Natural killer cell (primary cell): ENCODE data around the gene HTT-AS. TPM values are rescaled to one million over a fixed set of nuclear protein-coding genes. Genes with fewer than 3 reads are reported as not detected.

Experiments
- ATAC-seq, 3 donors: fragments of 150-1000 bp in 2 of 3; fragments of 200-7000 bp in 1 of 3; cut with Tn5 transposase; 1 replicate in 1 of 3; 2 replicates in 2 of 3; pipeline ENCODE4 v1.10.0; 2021; ENCODE audit warnings: mild to moderate bottlenecking in 2 of 3, moderate library complexity in 2 of 3
- DNase-seq, 2 donors: peaks; one replicate each; pipeline versions ENCODE4 v3.0.0 to v3.0.0-alpha.2; 2013 to 2021; ENCODE audit warnings: mixed read lengths in 1 of 2
- H3K27ac ChIP-seq: one replicate; pipeline ENCODE4 v1.5.1; 2013; ENCODE audit warnings: mild to moderate bottlenecking, low read length
- H3K27me3 ChIP-seq: one replicate; pipeline ENCODE4 v1.6.1; 2013; ENCODE audit warnings: low read length; ENCODE audit not compliant: control insufficient read depth, insufficient read depth
- H3K36me3 ChIP-seq: one replicate; pipeline ENCODE4 v1.6.1; 2013; ENCODE audit warnings: low read length; ENCODE audit not compliant: control insufficient read depth, insufficient read depth
- H3K4me1 ChIP-seq: one replicate; pipeline ENCODE4 v1.6.1; 2013; ENCODE audit warnings: low read length; ENCODE audit not compliant: control insufficient read depth, insufficient read depth
- H3K4me3 ChIP-seq: one replicate; pipeline ENCODE4 v1.5.1; 2013; ENCODE audit warnings: low read length
- H3K9me3 ChIP-seq: one replicate; pipeline ENCODE4 v1.6.1; 2013; ENCODE audit warnings: low read length; ENCODE audit not compliant: control insufficient read depth, insufficient read depth
- H3K27ac Mint-ChIP-seq, 2 donors: one replicate each; pipeline ENCODE4 v1.8.0; 2022; ENCODE audit warnings: mild to moderate bottlenecking in 2 of 2, mixed read lengths in 2 of 2, moderate library complexity in 1 of 2
- H3K27me3 Mint-ChIP-seq, 2 donors: one replicate each; pipeline ENCODE4 v1.8.0; 2022; ENCODE audit warnings: low read depth in 2 of 2, mixed read lengths in 2 of 2
- H3K36me3 Mint-ChIP-seq: one replicate; pipeline ENCODE4 v1.8.0; 2022; ENCODE audit warnings: mixed read lengths
- H3K4me1 Mint-ChIP-seq, 2 donors: one replicate each; pipeline ENCODE4 v1.8.0; 2022; ENCODE audit warnings: mixed read lengths in 2 of 2
- H3K4me3 Mint-ChIP-seq: one replicate; pipeline ENCODE4 v1.8.0; 2022; ENCODE audit warnings: mild to moderate bottlenecking, moderate library complexity, mixed read lengths
- H3K9me3 Mint-ChIP-seq, 2 donors: one replicate each; pipeline ENCODE4 v1.8.0; 2022; ENCODE audit warnings: mixed read lengths in 2 of 2
- WGBS: methylation state at CpG from one replicate; pipeline ENCODE4 v1.1.7; 2013; ENCODE audit warnings: missing lambda C conversion rate; ENCODE audit not compliant: insufficient coverage; 5-methylcytosine and 5-hydroxymethylcytosine counted together
- intact Hi-C: fragments of 100-400 bp; cut with micrococcal nuclease; formaldehyde crosslinking; loops from one replicate; pipeline ENCODE4 v1.14.2; 2022
- total RNA-seq, 4 donors: library from RNA; stranded (reverse); fragments of 120-200 nt in 1 of 4; gene quantifications; one replicate each; pipeline versions ENCODE4 v1.2.3 to v1.2.4, GENCODE V29; 2013 to 2022
- TF ChIP-seq, protein P1 (sequence below): fragments of 200-600 bp; IDR thresholded peaks from one replicate; pipeline ENCODE4 v1.8.0; 2022; ENCODE audit warnings: antibody characterized with exemption

HTT-AS gene
- total RNA-seq, 3 donors from 2014 or later (not counting 1 experiment from before 2014, with no cell fraction given), result not detected

DNA sequence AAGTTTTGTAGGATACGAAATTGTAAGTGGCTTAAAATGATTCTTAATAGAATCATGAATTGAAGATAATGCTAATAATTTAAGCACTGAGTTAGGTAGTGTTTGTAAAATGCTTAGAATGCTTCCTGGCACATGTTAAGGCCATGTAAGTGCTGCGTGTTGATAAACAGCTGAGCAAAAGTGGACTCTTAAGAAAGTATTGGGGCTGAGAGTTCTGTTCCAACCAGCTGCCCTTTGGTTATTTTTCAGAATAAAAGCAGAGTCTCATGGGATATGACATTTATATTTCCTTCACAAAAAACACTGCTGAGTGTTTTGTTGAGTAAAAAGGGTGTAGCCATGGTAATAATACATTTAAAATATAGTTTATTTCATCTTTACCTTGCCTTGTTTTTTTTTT lies 42.6 kb upstream of the HTT-AS start:
- no peaks in the 10 kb centered on the region for H3K27me3 ChIP-seq
- no peak overlapping the region for H3K4me3 Mint-ChIP-seq
- H3K4me1 ChIP-seq, result no peaks in the 10 kb centered on the region
- TF ChIP-seq, protein P1, sequence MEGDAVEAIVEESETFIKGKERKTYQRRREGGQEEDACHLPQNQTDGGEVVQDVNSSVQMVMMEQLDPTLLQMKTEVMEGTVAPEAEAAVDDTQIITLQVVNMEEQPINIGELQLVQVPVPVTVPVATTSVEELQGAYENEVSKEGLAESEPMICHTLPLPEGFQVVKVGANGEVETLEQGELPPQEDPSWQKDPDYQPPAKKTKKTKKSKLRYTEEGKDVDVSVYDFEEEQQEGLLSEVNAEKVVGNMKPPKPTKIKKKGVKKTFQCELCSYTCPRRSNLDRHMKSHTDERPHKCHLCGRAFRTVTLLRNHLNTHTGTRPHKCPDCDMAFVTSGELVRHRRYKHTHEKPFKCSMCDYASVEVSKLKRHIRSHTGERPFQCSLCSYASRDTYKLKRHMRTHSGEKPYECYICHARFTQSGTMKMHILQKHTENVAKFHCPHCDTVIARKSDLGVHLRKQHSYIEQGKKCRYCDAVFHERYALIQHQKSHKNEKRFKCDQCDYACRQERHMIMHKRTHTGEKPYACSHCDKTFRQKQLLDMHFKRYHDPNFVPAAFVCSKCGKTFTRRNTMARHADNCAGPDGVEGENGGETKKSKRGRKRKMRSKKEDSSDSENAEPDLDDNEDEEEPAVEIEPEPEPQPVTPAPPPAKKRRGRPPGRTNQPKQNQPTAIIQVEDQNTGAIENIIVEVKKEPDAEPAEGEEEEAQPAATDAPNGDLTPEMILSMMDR, result no peak
- no peak overlapping the region for H3K4me3 ChIP-seq
- H3K4me1 Mint-ChIP-seq, result peaks cover 0 to 9% of the 10 kb centered on the region in 2 donors
- H3K36me3 ChIP-seq, result peaks cover 73% of the 10 kb centered on the region
- H3K9me3 ChIP-seq, result no peaks in the 10 kb centered on the region
- DNase-seq (no peak), ATAC-seq (no peak)
- H3K27ac Mint-ChIP-seq, result no peak overlapping the region
- WGBS, result 94% methylated on average over 2 of the region's 2 CpGs
- H3K36me3 Mint-ChIP-seq, result peaks cover 7% of the 10 kb centered on the region
- no peak overlapping the region for H3K27ac ChIP-seq
- intact Hi-C loops, result no loop called here
- H3K9me3 Mint-ChIP-seq, result no peaks in the 10 kb centered on the region
- H3K27me3 Mint-ChIP-seq, result no peaks in the 10 kb centered on the region

DNA sequence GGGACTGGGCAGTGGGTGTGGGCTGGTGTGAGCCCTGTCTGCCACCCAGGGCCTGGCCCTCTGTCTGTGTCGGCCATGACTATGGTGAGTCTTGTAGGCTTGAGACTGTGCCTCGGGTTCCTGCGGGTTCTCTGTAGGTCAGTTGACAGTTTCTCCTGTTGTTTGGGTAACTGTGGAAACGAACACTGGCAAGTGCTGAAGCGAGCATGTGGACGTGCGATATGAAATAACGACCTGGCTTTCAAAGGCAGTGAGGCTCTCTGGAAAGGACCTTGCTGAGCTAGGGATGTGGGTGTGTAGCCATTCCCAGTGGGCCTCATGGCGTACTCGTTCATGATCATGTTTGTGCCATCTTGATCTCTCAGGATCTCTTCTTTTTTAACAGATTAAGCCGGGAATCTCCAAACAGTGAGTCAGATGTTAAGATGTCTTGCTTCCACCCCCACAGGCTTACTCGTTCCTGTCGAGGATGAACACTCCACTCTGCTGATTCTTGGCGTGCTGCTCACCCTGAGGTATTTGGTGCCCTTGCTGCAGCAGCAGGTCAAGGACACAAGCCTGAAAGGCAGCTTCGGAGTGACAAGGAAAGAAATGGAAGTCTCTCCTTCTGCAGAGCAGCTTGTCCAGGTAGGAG lies 41.4 kb upstream of the HTT-AS start:
- TF ChIP-seq, protein P1, result no peak
- no peak overlapping the region for H3K4me3 Mint-ChIP-seq
- ATAC-seq (no peak), DNase-seq (no peak)
- H3K4me3 ChIP-seq, result no peak overlapping the region
- H3K4me1 ChIP-seq, result no peaks in the 10 kb centered on the region
- no peaks in the 10 kb centered on the region for H3K27me3 Mint-ChIP-seq
- H3K36me3 ChIP-seq, result peaks cover 68% of the 10 kb centered on the region
- no peak overlapping the region for H3K27ac Mint-ChIP-seq
- H3K9me3 Mint-ChIP-seq, result no peaks in the 10 kb centered on the region
- no peaks in the 10 kb centered on the region for H3K9me3 ChIP-seq
- no peak overlapping the region for H3K27ac ChIP-seq
- H3K27me3 ChIP-seq, result no peaks in the 10 kb centered on the region
- intact Hi-C loops, result no loop called here
- WGBS, result 96% methylated on average over 15 of the region's 15 CpGs
- H3K36me3 Mint-ChIP-seq, result peaks cover 7% of the 10 kb centered on the region
- H3K4me1 Mint-ChIP-seq, result peaks cover 0 to 8% of the 10 kb centered on the region in 2 donors

DNA sequence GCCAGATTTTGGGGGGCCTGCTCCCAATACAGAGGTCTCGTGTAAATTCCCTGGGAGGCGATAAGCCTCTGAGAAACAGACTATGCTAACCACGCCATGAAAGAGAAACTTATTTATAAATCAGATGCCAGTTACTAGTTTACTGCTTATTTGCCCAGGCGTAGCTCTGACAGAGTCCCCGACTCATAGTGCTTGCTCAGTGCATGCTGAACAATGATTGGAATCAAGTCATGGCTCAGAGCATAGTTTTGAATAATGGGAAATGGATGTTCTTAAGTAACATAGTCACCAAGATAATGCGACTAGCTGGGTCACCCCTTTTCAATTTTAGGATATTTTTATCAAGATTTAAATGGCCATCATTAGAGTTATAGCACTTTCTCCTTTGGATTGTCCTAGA lies 40.0 kb upstream of the HTT-AS start:
- intact Hi-C loops, result no loop called here
- no peak for DNase-seq
- TF ChIP-seq, protein P1, result no peak
- H3K36me3 Mint-ChIP-seq, result peaks cover 7% of the 10 kb centered on the region
- Histone ChIP-seq H3K27ac (no peak overlapping the region), H3K27me3 (no peaks in the 10 kb centered on the region), H3K36me3 (peaks cover 68% of the 10 kb centered on the region), H3K4me3 (no peak overlapping the region), H3K9me3 (no peaks in the 10 kb centered on the region), H3K4me1 (no peaks in the 10 kb centered on the region)
- H3K27me3 Mint-ChIP-seq, result no peaks in the 10 kb centered on the region
- H3K9me3 Mint-ChIP-seq, result no peaks in the 10 kb centered on the region
- peaks cover 0 to 8% of the 10 kb centered on the region in 2 donors for H3K4me1 Mint-ChIP-seq
- no peak for ATAC-seq
- no peak overlapping the region for H3K4me3 Mint-ChIP-seq
- no peak overlapping the region for H3K27ac Mint-ChIP-seq
- 98% methylated on average over 6 of the region's 6 CpGs for WGBS
